HFFc6 (cell line): ENCODE measurements around the gene TRPM2. TPM values are rescaled to one million over a fixed set of nuclear protein-coding genes. Genes with fewer than 3 reads are reported as not detected.
"Not testable (repeated sequence)": the region's sequence is repeated elsewhere in the genome, so short reads cannot be mapped to it uniquely, and the experiment has no call there.

ENCODE experiments used
- DNase-seq: peaks from one replicate; pipeline ENCODE4 v3.0.0-alpha.2; 2018
- H3K27ac Mint-ChIP-seq: 2 replicates; pipeline ENCODE4 v1.8.0; 2020; ENCODE audit warnings: mild to moderate bottlenecking, mixed read lengths
- H3K27me3 Mint-ChIP-seq: 2 replicates; pipeline ENCODE4 v1.8.0; 2021; ENCODE audit warnings: mild to moderate bottlenecking, moderate library complexity, mixed read lengths; ENCODE audit not compliant: insufficient read depth
- H3K36me3 Mint-ChIP-seq: 2 replicates; pipeline ENCODE4 v1.8.0; 2021; ENCODE audit warnings: low read depth, mixed read lengths
- H3K4me1 Mint-ChIP-seq: 2 replicates; pipeline ENCODE4 v1.8.0; 2020; ENCODE audit warnings: low read depth, mixed read lengths
- H3K4me3 Mint-ChIP-seq: 2 replicates; pipeline ENCODE4 v1.8.0; 2020; ENCODE audit warnings: mild to moderate bottlenecking, moderate library complexity, mixed read lengths
- H3K9me3 Mint-ChIP-seq: 2 replicates; pipeline ENCODE4 v1.8.0; 2020; ENCODE audit warnings: mild to moderate bottlenecking, mixed read lengths
- total RNA-seq, 6 experiments: library from RNA; stranded (reverse); fragmentation: NEBNext Ultra II Directional; extraction: Animal tissue kit (Norgen Biotek cat#: 25700); gene quantifications; 2 replicates in 1 of 6; 3 replicates in 5 of 6; pipeline ENCODE4 v1.2.3, GENCODE V29; 2021
- TF ChIP-seq, protein P1 (sequence below): fragments of 200-600 bp; sonication (generic); IDR thresholded peaks from 2 replicates; pipeline ENCODE4 v1.5.0; 2021; ENCODE audit warnings: antibody characterized with exemption, mild to moderate bottlenecking

Gene TRPM2
- total RNA-seq, 6 experiments from 2014 or later = 0.09 to 0.31 (median 0.20) TPM; not detected in 2

DNA sequence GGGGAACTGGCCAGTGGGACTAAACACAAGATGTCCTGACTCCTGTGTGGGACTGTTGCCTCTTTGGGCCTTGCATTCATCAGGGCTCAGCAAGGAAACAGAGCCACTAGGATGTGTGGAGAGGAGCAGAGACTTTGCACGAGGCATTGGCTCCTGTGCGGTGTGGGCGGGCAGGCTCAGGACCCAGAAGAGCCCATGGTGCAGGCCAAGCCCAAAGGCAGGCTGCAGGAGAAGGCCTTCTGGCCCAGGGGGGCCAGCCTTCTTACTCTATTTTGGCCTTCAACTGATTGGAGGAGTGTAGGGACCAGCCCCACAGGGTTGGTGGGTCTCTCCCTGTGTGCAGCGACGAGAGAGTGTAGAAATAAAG lies 125.4 kb downstream of the TRPM2 start:
- Mint-ChIP-seq H3K27ac (no peak overlapping the region), H3K27me3 (peaks cover 17% of the 10 kb centered on the region), H3K4me3 (no peak overlapping the region), H3K36me3 (no peaks in the 10 kb centered on the region), H3K9me3 (no peaks in the 10 kb centered on the region), H3K4me1 (no peaks in the 10 kb centered on the region)
- TF ChIP-seq, protein P1, sequence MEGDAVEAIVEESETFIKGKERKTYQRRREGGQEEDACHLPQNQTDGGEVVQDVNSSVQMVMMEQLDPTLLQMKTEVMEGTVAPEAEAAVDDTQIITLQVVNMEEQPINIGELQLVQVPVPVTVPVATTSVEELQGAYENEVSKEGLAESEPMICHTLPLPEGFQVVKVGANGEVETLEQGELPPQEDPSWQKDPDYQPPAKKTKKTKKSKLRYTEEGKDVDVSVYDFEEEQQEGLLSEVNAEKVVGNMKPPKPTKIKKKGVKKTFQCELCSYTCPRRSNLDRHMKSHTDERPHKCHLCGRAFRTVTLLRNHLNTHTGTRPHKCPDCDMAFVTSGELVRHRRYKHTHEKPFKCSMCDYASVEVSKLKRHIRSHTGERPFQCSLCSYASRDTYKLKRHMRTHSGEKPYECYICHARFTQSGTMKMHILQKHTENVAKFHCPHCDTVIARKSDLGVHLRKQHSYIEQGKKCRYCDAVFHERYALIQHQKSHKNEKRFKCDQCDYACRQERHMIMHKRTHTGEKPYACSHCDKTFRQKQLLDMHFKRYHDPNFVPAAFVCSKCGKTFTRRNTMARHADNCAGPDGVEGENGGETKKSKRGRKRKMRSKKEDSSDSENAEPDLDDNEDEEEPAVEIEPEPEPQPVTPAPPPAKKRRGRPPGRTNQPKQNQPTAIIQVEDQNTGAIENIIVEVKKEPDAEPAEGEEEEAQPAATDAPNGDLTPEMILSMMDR = no peak
- no peak for DNase-seq

DNA sequence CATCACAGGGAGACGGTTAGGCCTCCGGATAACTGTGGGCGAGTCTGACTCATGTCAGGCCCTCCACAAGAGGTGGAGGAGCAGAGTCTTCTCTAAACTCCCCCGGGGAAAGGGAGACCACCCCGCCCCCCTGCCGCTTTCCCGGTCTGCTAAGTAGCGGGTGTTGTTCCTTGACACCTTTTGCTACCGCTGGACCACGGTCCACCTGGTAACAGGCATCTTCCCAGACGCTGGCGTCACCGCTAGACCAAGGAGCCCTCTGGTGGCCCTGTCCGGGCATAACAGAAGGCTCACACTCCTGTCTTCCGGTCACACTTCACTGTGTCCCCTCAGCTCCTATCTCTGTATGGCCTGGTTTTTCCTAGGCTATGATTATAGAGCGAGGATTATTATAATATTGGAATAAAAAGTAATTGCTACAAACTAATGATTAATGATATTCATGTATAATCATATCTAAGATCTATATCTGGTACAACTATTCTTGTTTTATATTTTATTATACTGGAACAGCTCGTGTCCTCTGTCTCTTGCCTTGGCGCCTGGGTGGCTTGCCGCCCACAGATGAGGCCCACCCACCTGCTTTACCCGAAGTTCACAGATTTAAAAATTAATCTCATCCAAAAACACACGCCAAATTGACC lies 126.3 kb downstream of the TRPM2 start:
- H3K9me3 Mint-ChIP-seq, H3K4me1 Mint-ChIP-seq, H3K36me3 Mint-ChIP-seq, H3K27ac Mint-ChIP-seq, H3K4me3 Mint-ChIP-seq: not testable (repeated sequence)
- TF ChIP-seq, protein P1 = peak; percentile 77
- DNase-seq = peak; percentile 3
- H3K27me3 Mint-ChIP-seq = peaks cover 19% of the 10 kb centered on the region

GRCh38 chr21:44480200-44481053 lies 127.0 kb downstream of the TRPM2 start:
- Mint-ChIP-seq H3K27me3 (peaks cover 19% of the 10 kb centered on the region), H3K4me3 (no peak overlapping the region), H3K4me1 (no peaks in the 10 kb centered on the region), H3K9me3 (no peaks in the 10 kb centered on the region), H3K36me3 (no peaks in the 10 kb centered on the region), H3K27ac (no peak overlapping the region)
- no peak for DNase-seq
- TF ChIP-seq, protein P1 = no peak

GRCh38 chr21:44482581-44483287 lies 129.3 kb downstream of the TRPM2 start:
- Mint-ChIP-seq H3K4me1 (no peaks in the 10 kb centered on the region), H3K4me3 (no peak overlapping the region), H3K27ac (no peak overlapping the region), H3K36me3 (no peaks in the 10 kb centered on the region), H3K27me3 (peaks cover 16% of the 10 kb centered on the region), H3K9me3 (no peaks in the 10 kb centered on the region)
- TF ChIP-seq, protein P1 = no peak
- no peak for DNase-seq

DNA sequence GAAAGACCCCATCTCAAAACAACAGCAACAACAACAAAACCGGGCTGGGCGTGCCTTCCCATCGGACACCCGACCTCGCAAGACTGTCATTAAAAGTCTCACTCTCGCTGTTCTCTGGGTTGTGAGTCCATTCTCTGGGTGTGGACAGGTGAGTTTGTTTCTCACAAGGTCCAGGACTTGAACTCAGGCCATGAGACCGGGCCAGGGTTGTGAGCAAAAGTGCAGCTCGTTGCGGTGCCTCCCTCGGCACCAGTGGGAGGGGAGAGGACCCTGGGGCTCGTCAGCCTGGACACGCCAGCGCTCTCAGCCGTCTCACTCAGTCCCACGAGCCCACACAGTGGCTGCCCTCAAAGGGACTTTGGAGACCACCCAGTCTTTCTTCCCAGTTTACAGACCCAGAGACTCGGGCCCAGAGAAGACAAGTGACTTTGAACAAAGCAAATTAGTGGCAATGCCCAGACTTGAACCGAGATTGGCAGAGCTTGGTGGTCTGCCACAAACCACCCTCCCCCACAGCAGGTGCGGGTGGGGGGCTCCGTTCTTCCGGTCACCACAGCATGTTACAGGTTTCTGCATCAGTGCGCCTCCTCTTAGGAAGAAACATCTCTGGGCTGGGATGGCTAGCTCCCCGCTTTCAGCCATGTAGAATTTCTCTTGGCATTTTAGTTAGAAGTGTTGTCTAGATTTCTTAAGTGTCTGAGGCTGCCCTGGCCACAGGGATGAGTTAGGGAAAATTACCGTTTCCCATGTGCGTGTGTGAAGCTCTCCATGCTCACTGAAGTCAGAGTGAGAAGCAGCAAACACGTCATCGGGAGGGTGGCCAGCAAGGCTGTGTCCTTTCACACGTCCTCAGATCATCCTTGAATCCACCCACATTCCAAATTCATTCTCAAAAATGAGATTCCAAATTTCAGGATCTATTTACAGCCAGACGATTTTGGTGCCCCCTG lies 130.1 kb downstream of the TRPM2 start:
- no peaks in the 10 kb centered on the region for H3K4me1 Mint-ChIP-seq

More for the DNA sequence above, 130.1 kb downstream of the TRPM2 start:
- no peak overlapping the region for H3K27ac Mint-ChIP-seq
- no peak for DNase-seq
- TF ChIP-seq, protein P1 = no peak
- no peak overlapping the region for H3K4me3 Mint-ChIP-seq
- peaks cover 15% of the 10 kb centered on the region for H3K27me3 Mint-ChIP-seq
- no peaks in the 10 kb centered on the region for H3K36me3 Mint-ChIP-seq
- no peaks in the 10 kb centered on the region for H3K9me3 Mint-ChIP-seq
